NK-92 treated with Interleukin-12 subunit alpha and Interleukin-12 subunit beta, amount 100 ng/mL, for 24 hours (cell line): ENCODE measurements around the gene PRKCA.

Source experiments
- DNase-seq: peaks from one replicate; lab custom pipeline; 2025; lab: John Stamatoyannopoulos, UW

PRKCA gene

GRCh38 chr17:66776999-66777688 lies 474.7 kb downstream of the PRKCA start:
- no peak for DNase-seq

- no peak for DNase-seq
These were observed 475.3 kb downstream of the PRKCA start for GRCh38 chr17:66777689-66778225.

- DNase-seq = no peak
These were observed 476.3 kb downstream of the PRKCA start for GRCh38 chr17:66778531-66779236.

GRCh38 chr17:66779237-66779606 lies 476.8 kb downstream of the PRKCA start:
- DNase-seq = no peak

GRCh38 chr17:66781135-66781534 lies 478.7 kb downstream of the PRKCA start:
- DNase-seq = no peak

- no peak for DNase-seq
These were observed 480.4 kb downstream of the PRKCA start for GRCh38 chr17:66782851-66783250.

GRCh38 chr17:66783656-66784381 lies 481.4 kb downstream of the PRKCA start:
- DNase-seq = no peak

- no peak for DNase-seq
These were observed 482.4 kb downstream of the PRKCA start for GRCh38 chr17:66784621-66785364.

GRCh38 chr17:66786107-66786506 lies 483.7 kb downstream of the PRKCA start:
- DNase-seq = no peak

GRCh38 chr17:66787914-66788313 lies 485.5 kb downstream of the PRKCA start:
- DNase-seq = no peak

- DNase-seq = no peak
These were observed 486.7 kb downstream of the PRKCA start for GRCh38 chr17:66789093-66789492.

GRCh38 chr17:66789961-66790437 lies 487.6 kb downstream of the PRKCA start:
- DNase-seq = no peak

GRCh38 chr17:66790501-66791061 lies 488.2 kb downstream of the PRKCA start:
- no peak for DNase-seq

GRCh38 chr17:66791347-66791746 lies 488.9 kb downstream of the PRKCA start:
- DNase-seq = no peak

GRCh38 chr17:66793814-66794213 lies 491.4 kb downstream of the PRKCA start:
- no peak for DNase-seq

GRCh38 chr17:66795486-66795885 lies 493.1 kb downstream of the PRKCA start:
- no peak for DNase-seq

GRCh38 chr17:66799849-66800537 lies 497.6 kb downstream of the PRKCA start:
- no peak for DNase-seq

GRCh38 chr17:66803474-66803951 lies 501.1 kb downstream of the PRKCA start:
- DNase-seq = no peak

GRCh38 chr17:66805567-66805966 lies 503.2 kb downstream of the PRKCA start:
- no peak for DNase-seq

GRCh38 chr17:66807182-66807581 lies 504.8 kb downstream of the PRKCA start:
- DNase-seq = no peak

- DNase-seq = no peak
These were observed 507.0 kb downstream of the PRKCA start for GRCh38 chr17:66809408-66809807.
